ENCODE results near the gene CYREN.
"Not testable (repeated sequence)": the region's sequence is repeated elsewhere in the genome, so short reads cannot be mapped to it uniquely, and the experiment has no call there.

The CYREN gene

GRCh38 chr7:135170274-135170997, at the start of gene CYREN:
Gene CYREN (minus strand): TSS chr7:135170707. CDS start chr7:135168922, 1,785 bp downstream.
- Histone ChIP-seq H3K27me3 (ENCODE audit: low read depth, low read length) (no peaks in the 10 kb centered on the region), H3K27ac (ENCODE audit: low read length) (peak within 1 kb of the TSS; percentile 84), H3K9me3 (ENCODE audit: control insufficient read depth in 1 of 2, low read length in 2 of 2) (no peaks in the 10 kb centered on the region), H3K36me3 (ENCODE audit: control insufficient read depth in 1 of 2, insufficient read depth in 2 of 2, low read length in 2 of 2) (peaks cover 16 to 22% of the 10 kb centered on the region in 2 donors), H3K4me3 (ENCODE audit: low read depth in 1 of 2, low read length in 2 of 2) (peak within 1 kb of the TSS; percentile 83 to 94), H3K4me1 (ENCODE audit: control insufficient read depth in 1 of 2, insufficient read depth in 2 of 2, low read length in 2 of 2) (peaks cover 0 to 42% of the 10 kb centered on the region in 2 donors)

- no peaks in the 10 kb centered on the region for H3K4me1 ChIP-seq (ENCODE audit: control insufficient read depth in 1 of 2, insufficient read depth in 2 of 2, low read length in 2 of 2)
- H3K4me3 ChIP-seq (ENCODE audit: low read depth in 1 of 2, low read length in 2 of 2) = no peak overlapping the region
- H3K27ac ChIP-seq (ENCODE audit: low read length) = no peak overlapping the region
- no peaks in the 10 kb centered on the region for H3K27me3 ChIP-seq (ENCODE audit: low read depth, low read length)
- no peaks in the 10 kb centered on the region for H3K36me3 ChIP-seq (ENCODE audit: control insufficient read depth in 1 of 2, insufficient read depth in 2 of 2, low read length in 2 of 2)
- no peaks in the 10 kb centered on the region for H3K9me3 ChIP-seq (ENCODE audit: control insufficient read depth in 1 of 2, low read length in 2 of 2)
Measured at GRCh38 chr7:135217645-135218509, 47.4 kb upstream of the CYREN start.

- H3K4me1 ChIP-seq (ENCODE audit: control insufficient read depth in 1 of 2, insufficient read depth in 2 of 2, low read length in 2 of 2) = peaks cover 0 to under 1% of the 10 kb centered on the region in 2 donors
- no peaks in the 10 kb centered on the region for H3K36me3 ChIP-seq (ENCODE audit: control insufficient read depth in 1 of 2, insufficient read depth in 2 of 2, low read length in 2 of 2)
- H3K4me3 ChIP-seq (ENCODE audit: low read depth in 1 of 2, low read length in 2 of 2) = no peak overlapping the region
- no peaks in the 10 kb centered on the region for H3K9me3 ChIP-seq (ENCODE audit: control insufficient read depth in 1 of 2, low read length in 2 of 2)
- H3K27ac ChIP-seq (ENCODE audit: low read length) = no peak overlapping the region
- no peaks in the 10 kb centered on the region for H3K27me3 ChIP-seq (ENCODE audit: low read depth, low read length)
Measured at GRCh38 chr7:135215698-135216097, 45.2 kb upstream of the CYREN start.

GRCh38 chr7:135215180-135215579, 44.7 kb upstream of the CYREN start:
- no peak overlapping the region for H3K4me3 ChIP-seq (ENCODE audit: low read depth in 1 of 2, low read length in 2 of 2)
- no peak overlapping the region for H3K27ac ChIP-seq (ENCODE audit: low read length)
- H3K36me3 ChIP-seq (ENCODE audit: control insufficient read depth in 1 of 2, insufficient read depth in 2 of 2, low read length in 2 of 2) = no peaks in the 10 kb centered on the region
- H3K4me1 ChIP-seq (ENCODE audit: control insufficient read depth in 1 of 2, insufficient read depth in 2 of 2, low read length in 2 of 2) = peaks cover 4 to 5% of the 10 kb centered on the region in 2 donors
- no peaks in the 10 kb centered on the region for H3K9me3 ChIP-seq (ENCODE audit: control insufficient read depth in 1 of 2, low read length in 2 of 2)
- no peaks in the 10 kb centered on the region for H3K27me3 ChIP-seq (ENCODE audit: low read depth, low read length)

- H3K27me3 ChIP-seq (ENCODE audit: low read depth, low read length) = no peaks in the 10 kb centered on the region
- no peak overlapping the region for H3K4me3 ChIP-seq (ENCODE audit: low read depth in 1 of 2, low read length in 2 of 2)
- no peaks in the 10 kb centered on the region for H3K36me3 ChIP-seq (ENCODE audit: control insufficient read depth in 1 of 2, insufficient read depth in 2 of 2, low read length in 2 of 2)
- H3K9me3 ChIP-seq (ENCODE audit: control insufficient read depth in 1 of 2, low read length in 2 of 2) = no peaks in the 10 kb centered on the region
- no peak overlapping the region for H3K27ac ChIP-seq (ENCODE audit: low read length)
- H3K4me1 ChIP-seq (ENCODE audit: control insufficient read depth in 1 of 2, insufficient read depth in 2 of 2, low read length in 2 of 2) = peaks cover 4 to 8% of the 10 kb centered on the region in 2 donors
Measured at GRCh38 chr7:135213831-135214230, 43.3 kb upstream of the CYREN start.

GRCh38 chr7:135211946-135212685, 41.6 kb upstream of the CYREN start:
- Histone ChIP-seq H3K4me1 (ENCODE audit: control insufficient read depth in 1 of 2, insufficient read depth in 2 of 2, low read length in 2 of 2) (peaks cover 4 to 18% of the 10 kb centered on the region in 2 donors), H3K27ac (ENCODE audit: low read length) (peak overlapping the region; percentile 89), H3K4me3 (ENCODE audit: low read depth in 1 of 2, low read length in 2 of 2) (peak overlapping the region; percentile 77 to 90)
- H3K36me3 ChIP-seq (ENCODE audit: control insufficient read depth in 1 of 2, insufficient read depth in 2 of 2, low read length in 2 of 2); H3K27me3 ChIP-seq (ENCODE audit: low read depth, low read length); H3K9me3 ChIP-seq (ENCODE audit: control insufficient read depth in 1 of 2, low read length in 2 of 2): not testable (repeated sequence)

- Histone ChIP-seq H3K27ac (ENCODE audit: low read length) (peak within 1 kb of the TSS; percentile 89), H3K36me3 (ENCODE audit: control insufficient read depth in 1 of 2, insufficient read depth in 2 of 2, low read length in 2 of 2) (no peaks in the 10 kb centered on the region), H3K9me3 (ENCODE audit: control insufficient read depth in 1 of 2, low read length in 2 of 2) (no peaks in the 10 kb centered on the region), H3K4me3 (ENCODE audit: low read depth in 1 of 2, low read length in 2 of 2) (peak within 1 kb of the TSS; percentile 79 to 90), H3K27me3 (ENCODE audit: low read depth, low read length) (no peaks in the 10 kb centered on the region), H3K4me1 (ENCODE audit: control insufficient read depth in 1 of 2, insufficient read depth in 2 of 2, low read length in 2 of 2) (peaks cover 4 to 18% of the 10 kb centered on the region in 2 donors)
Measured at GRCh38 chr7:135211179-135211945, 40.9 kb upstream of the CYREN start, which contains the start of gene WDR91. Gene WDR91 (minus strand): TSS chr7:135211526. CDS start chr7:135211502, 24 bp downstream.

GRCh38 chr7:135210888-135211178, 40.3 kb upstream of the CYREN start:
- H3K27ac ChIP-seq (ENCODE audit: low read length) = peak overlapping the region; percentile 71
- H3K36me3 ChIP-seq (ENCODE audit: control insufficient read depth in 1 of 2, insufficient read depth in 2 of 2, low read length in 2 of 2) = peaks cover 0 to 3% of the 10 kb centered on the region in 2 donors
- H3K9me3 ChIP-seq (ENCODE audit: control insufficient read depth in 1 of 2, low read length in 2 of 2) = no peaks in the 10 kb centered on the region
- H3K4me3 ChIP-seq (ENCODE audit: low read depth in 1 of 2, low read length in 2 of 2) = peak overlapping the region; percentile 79 to 90
- H3K27me3 ChIP-seq (ENCODE audit: low read depth, low read length) = no peaks in the 10 kb centered on the region
- peaks cover 4 to 18% of the 10 kb centered on the region in 2 donors for H3K4me1 ChIP-seq (ENCODE audit: control insufficient read depth in 1 of 2, insufficient read depth in 2 of 2, low read length in 2 of 2)

GRCh38 chr7:135209225-135209834, 38.8 kb upstream of the CYREN start:
- no peaks in the 10 kb centered on the region for H3K27me3 ChIP-seq (ENCODE audit: low read depth, low read length)
- H3K4me1 ChIP-seq (ENCODE audit: control insufficient read depth in 1 of 2, insufficient read depth in 2 of 2, low read length in 2 of 2) = peaks cover 4 to 18% of the 10 kb centered on the region in 2 donors
- no peak overlapping the region for H3K4me3 ChIP-seq (ENCODE audit: low read depth in 1 of 2, low read length in 2 of 2)
- peak overlapping the region; percentile 19 for H3K27ac ChIP-seq (ENCODE audit: low read length)
- H3K9me3 ChIP-seq (ENCODE audit: control insufficient read depth in 1 of 2, low read length in 2 of 2) = no peaks in the 10 kb centered on the region
- peaks cover 7 to 17% of the 10 kb centered on the region in 2 donors for H3K36me3 ChIP-seq (ENCODE audit: control insufficient read depth in 1 of 2, insufficient read depth in 2 of 2, low read length in 2 of 2)

GRCh38 chr7:135208102-135208793, 37.7 kb upstream of the CYREN start:
- Histone ChIP-seq H3K27ac (ENCODE audit: low read length) (no peak overlapping the region), H3K36me3 (ENCODE audit: control insufficient read depth in 1 of 2, insufficient read depth in 2 of 2, low read length in 2 of 2) (peaks cover 17 to 27% of the 10 kb centered on the region in 2 donors), H3K4me1 (ENCODE audit: control insufficient read depth in 1 of 2, insufficient read depth in 2 of 2, low read length in 2 of 2) (peaks cover 4 to 18% of the 10 kb centered on the region in 2 donors)

More at GRCh38 chr7:135208102-135208793, 37.7 kb upstream of the CYREN start:
- no peaks in the 10 kb centered on the region for H3K9me3 ChIP-seq (ENCODE audit: control insufficient read depth in 1 of 2, low read length in 2 of 2)
- no peak overlapping the region for H3K4me3 ChIP-seq (ENCODE audit: low read depth in 1 of 2, low read length in 2 of 2)
- no peaks in the 10 kb centered on the region for H3K27me3 ChIP-seq (ENCODE audit: low read depth, low read length)
